Measurements from ENCODE around the gene MBTPS1.

MBTPS1 gene

DNA sequence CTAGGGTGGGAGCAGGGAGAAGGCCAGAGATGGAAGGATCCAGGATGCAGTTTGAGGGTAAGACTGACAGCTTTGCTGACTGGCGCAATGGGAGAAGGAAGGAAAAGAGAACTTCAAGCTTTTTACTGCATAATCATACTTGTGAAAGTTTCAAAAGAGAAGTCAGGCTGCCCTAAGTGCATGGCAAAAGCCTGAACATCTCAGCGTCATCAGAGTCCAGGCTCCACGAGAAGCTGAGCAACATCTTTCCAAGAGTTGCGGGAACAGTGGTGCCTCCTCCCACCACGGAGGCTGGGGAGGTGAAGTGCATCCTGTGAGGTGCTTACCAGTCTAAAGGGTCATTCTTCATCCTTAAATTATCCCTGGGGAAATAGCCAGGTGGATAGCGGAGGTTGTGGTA is 47.2 kb downstream of the MBTPS1 start:
- no peak for DNase-seq

DNA sequence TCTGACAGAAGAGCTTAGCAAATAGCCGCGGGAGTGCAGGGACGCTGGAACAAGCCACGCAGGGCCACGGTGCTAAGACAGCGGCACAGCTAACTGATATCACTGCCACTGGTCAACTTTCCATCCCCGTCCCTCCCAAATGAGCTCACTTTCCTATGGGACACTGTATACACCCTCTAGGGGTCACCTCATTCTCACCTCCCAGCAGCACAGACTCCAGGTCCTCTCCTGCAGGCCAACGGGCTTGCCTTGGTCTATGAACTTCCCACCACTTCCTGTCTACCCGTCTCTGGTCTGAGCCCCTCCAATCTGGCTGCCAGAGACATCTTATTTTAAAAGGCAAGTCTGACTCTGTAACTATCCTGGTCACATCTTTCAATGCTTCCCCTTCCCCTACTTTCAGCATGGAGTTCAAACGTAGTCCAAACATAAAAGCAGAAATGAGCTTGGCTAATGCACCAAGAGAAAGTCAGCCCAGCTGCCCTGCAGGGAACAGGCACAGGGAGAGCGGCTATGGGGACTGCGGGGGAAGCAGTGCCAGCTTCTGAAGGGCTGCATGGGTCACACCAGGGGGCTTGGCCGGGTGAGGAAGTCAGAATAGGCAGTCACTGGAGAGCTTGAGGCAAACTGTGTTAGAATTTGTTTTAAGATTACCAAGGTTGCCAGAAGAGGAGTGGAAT is 47.8 kb downstream of the MBTPS1 start:
- no peak for DNase-seq

DNA sequence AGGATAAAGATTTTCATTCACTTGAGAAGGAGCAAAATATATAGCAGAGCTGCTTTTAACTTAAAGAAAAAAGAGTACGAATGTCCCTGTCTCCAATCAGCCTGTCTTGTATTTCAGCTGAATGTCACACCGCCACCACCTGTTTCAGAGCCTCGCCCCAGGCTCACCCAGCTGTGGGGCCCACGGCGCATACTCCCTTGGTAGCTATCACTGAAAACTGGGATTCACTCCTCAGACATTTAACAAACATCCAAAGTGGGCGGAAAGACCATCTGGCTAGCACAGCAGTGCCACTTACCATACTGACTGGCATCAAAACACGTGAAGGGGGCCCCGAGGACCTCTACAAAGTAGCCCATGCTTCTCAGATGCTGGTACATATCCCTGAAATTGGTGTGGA is 48.7 kb downstream of the MBTPS1 start:
- no peak for DNase-seq

GRCh38 chr16:84067640-84068039 is 49.1 kb downstream of the MBTPS1 start:
- no peak for DNase-seq

DNA sequence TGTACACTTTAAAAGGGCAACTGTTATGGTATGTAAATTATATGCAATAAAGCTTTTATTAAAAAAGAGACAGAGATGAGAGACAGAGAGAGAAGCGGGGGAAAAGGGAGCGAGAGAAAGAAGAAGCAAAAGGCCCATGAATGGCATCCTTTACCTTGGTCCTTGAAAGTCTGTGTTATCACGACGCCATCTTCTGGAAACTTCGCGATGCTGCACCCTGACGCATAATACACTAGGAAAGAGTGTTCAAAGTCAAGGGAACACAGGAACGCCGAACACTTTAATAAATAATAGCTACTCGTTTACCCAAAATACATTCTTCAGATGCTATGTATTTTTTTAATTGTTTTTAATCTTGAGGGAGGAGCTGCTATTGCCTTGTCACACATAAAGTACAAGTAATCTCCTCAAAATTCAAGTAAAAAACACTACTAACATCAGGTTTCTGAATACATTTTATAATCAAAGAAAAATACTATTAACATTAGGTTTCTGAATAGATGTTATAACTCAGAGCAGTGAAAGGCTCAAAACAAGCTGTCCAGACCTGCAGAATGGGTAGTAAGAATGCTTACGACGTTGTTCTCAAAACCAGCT is 51.1 kb downstream of the MBTPS1 start:
- DNase-seq, result no peak

DNA sequence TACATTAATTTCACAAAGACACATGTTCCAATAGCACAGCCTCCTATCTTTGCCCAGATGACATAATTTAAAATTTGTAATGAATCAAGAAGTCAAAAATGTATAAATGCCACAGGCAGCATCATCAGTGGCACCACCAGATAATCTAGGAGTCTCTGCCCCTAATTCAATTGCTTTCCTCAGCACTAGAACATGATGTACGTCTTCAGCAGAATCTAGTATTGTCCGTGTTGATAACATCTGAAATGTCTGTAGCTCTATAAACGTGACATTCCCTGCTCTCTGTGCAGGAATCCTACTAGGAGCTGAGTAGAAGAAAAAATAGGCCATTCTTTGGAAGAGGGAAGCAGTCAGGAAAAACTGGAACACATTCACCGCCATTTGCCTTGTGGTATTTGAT is 52.8 kb downstream of the MBTPS1 start:
- DNase-seq, result no peak

- peak; percentile 62 for DNase-seq
These were observed 53.8 kb downstream of the MBTPS1 start for GRCh38 chr16:84062734-84063640.

- no peak for DNase-seq
These were observed 55.4 kb downstream of the MBTPS1 start for GRCh38 chr16:84061236-84061819.

GRCh38 chr16:84059946-84060901 is 56.5 kb downstream of the MBTPS1 start:
- DNase-seq, result no peak

DNA sequence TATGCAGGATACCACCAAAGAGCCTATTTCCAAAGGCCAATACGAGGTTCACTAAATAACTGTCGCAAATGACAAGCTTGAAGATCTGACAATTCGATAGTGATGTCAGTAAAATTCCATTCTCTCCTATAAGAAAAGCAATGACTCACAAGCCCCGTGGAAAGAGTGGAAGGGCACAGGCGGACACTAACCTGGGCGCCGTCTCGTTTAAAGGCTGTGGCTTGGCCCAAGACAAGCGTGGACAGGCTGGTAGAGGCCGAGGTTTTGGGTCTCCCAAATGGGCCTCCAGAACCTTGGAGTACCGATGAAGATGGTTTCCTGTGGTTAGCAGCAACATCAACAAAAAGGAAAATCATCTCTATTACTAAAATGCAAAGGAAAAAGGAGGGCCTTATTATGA is 57.6 kb downstream of the MBTPS1 start:
- DNase-seq, result no peak

DNA sequence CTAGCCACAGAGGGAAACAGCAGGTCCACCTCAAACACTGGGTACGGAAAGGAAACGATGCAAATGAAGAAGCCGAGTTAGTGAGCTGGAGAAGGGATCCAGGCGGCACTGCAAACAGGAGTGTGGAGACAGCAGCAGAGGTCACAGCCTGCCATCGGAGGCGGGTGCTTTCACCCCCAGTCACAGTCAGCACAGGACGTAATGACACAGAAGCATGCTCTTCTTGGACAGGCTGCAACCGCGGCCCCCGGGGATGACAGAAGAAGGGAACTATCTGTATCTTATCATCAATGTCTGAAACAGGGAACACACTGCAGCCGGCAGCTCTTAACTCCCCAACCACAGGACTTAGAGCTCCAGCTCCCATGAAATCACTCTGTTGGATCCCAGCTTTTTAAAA is 58.1 kb downstream of the MBTPS1 start:
- no peak for DNase-seq

DNA sequence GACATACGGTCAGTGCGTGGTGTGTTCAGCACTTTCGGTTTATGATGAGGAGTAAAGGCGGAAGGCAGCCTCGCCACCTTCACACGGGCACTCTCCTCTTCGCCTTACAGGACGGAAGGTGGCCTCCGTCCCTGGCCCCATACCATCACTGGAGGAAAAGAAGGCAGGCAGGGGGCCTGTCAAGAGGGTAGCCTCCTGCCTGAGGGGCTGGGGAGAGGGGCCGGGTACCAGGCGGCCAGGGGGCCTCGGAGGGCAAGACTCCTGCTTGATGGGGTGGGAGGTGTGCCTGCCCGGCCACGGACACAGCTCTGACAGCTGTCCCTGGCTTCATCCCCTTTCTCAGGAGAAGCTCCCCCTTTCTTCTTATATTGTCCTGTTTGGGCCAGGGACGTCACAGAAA is 58.5 kb downstream of the MBTPS1 start:
- no peak for DNase-seq

DNA sequence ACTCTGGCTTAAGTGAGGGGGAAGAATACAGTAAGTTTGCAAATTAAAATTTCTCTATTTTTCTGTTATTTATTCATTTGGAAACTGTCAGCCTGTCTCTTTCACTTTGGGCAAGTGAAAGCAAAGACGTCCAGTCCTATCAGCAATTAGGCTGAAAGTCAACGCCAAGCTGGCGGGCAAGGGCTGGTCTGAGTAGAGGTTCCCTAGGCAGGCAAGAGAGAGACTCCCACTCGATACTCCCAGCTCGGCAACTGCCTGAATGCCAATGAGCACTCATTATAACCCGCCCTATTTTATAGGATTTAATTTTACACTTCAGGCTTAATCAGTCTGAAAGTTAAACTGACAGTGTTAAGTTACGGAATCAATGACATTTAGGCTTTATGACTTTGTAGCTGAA is 59.8 kb downstream of the MBTPS1 start:
- no peak for DNase-seq

GRCh38 chr16:84055801-84056634 is 60.7 kb downstream of the MBTPS1 start:
- no peak for DNase-seq

GRCh38 chr16:84055366-84055765 is 61.4 kb downstream of the MBTPS1 start:
- no peak for DNase-seq

GRCh38 chr16:84054916-84055315 is 61.8 kb downstream of the MBTPS1 start:
- no peak for DNase-seq

DNA sequence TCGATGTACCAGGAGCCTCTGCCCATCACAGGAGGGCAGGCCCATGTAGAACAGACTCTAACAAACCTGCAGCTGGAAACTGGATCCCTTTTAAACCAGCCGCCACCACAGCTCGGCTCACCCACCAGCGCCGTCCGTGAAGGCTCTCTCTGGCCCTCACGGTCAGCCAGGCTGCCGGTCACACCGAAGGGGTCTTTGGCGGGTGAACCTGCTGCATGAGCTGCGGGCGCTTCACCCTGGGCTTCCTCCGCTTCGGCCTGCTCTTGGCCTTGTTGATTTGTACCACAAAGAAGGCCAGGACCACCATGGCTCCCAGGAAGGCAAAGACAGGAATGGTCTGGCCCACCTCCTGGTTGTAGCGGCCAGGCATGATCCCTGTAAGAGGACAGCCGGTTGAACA is 62.5 kb downstream of the MBTPS1 start:
- no peak for DNase-seq

DNA sequence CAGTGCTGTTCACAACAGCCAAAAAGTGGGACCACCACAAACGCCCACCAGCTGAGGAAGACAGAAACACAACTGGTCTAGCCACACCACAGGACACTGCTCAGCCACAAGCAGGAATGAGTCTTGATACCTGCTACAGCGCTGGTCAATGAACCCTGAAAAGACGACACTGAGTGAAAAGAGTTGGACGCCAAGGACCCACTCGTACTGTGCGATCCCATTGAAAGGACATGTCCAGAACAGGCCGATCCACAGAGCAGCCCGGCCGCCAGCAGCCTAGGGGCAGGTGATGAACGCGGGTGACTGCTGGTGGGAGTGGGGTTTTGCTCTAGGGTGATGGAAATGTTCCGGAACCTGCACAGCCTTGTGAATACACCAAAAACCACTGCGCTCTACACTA is 63.5 kb downstream of the MBTPS1 start:
- no peak for DNase-seq

- DNase-seq, result no peak
These were observed 64.6 kb downstream of the MBTPS1 start for GRCh38 chr16:84052071-84052622.

DNA sequence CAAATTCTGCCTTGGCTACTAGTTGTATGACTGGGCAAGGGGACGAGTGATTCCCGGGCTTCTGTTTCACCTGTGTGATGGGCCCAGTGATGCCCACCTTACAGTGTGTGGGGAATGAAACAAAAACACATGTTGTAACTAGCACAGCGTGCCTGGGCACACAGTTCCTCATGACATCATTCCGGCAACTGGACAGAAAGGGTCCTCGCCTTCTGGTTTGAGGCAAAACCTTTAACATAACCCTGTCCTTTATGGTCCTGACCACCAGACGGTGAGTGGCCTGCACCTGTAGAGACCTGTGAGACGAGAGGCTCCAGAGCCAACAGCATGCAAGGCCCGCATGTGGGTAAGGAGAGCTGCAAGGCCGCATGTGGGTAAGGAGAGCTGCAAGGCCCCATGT is 66.4 kb downstream of the MBTPS1 start:
- no peak for DNase-seq

GRCh38 chr16:84049403-84050060 is 67.2 kb downstream of the MBTPS1 start:
- DNase-seq, result no peak
